Stimulated activated CD4-positive, alpha-beta T cell treated with anti-CD3 and anti-CD28 coated beads, Interleukin-12 subunit alpha, Interleukin-12 subunit beta, amount 100 ng/mL, for 4 hours (primary cell): ENCODE data around the gene VPS54.
"Not testable (repeated sequence)": the region's sequence is repeated elsewhere in the genome, so short reads cannot be mapped to it uniquely, and the experiment has no call there.

Experiments used
- DNase-seq: peaks from one replicate; pipeline ENCODE4 v3.0.0-alpha.2; 2020

Gene VPS54

DNA sequence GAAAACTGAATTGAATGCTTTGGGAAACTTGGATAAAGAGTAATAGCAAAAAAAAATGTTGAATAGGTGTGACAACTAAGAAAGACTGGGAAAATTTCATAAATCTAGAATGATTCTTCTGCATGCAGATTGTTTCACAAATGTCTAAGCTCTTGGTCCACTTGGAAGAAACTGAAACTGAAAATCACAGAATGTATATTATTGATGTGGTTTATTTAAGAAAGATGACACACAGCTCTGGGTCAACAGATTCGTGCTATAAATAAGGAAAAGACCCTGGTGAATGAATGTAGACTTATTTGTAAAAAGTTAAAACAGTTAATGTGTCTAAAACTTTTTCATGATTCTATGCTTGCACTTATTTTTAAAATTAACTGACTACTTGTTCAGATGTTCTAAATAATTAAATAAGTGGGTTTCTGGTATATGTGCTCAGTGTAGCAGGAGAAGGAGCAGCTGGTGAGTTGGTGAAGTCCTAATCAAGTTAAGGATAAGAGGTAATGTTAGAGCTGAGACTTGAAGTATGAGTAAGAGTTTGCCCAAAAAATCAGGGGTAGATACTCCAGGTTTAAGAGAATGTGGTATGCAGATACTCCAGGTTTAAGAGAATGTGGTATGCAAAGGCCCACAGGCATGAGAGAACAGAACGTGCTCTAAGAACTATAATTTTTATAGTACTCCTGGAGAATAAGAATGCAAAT lies 153.1 kb downstream of the VPS54 start:
- DNase-seq = no peak

- no peak for DNase-seq
Observed at GRCh38 chr2:63865159-63865799, 153.9 kb downstream of the VPS54 start.

- DNase-seq = no peak
Observed at GRCh38 chr2:63863707-63864106, 155.5 kb downstream of the VPS54 start.

GRCh38 chr2:63862806-63863205 lies 156.4 kb downstream of the VPS54 start:
- no peak for DNase-seq

GRCh38 chr2:63861220-63861822 lies 157.9 kb downstream of the VPS54 start:
- DNase-seq = peak; percentile 34

DNA sequence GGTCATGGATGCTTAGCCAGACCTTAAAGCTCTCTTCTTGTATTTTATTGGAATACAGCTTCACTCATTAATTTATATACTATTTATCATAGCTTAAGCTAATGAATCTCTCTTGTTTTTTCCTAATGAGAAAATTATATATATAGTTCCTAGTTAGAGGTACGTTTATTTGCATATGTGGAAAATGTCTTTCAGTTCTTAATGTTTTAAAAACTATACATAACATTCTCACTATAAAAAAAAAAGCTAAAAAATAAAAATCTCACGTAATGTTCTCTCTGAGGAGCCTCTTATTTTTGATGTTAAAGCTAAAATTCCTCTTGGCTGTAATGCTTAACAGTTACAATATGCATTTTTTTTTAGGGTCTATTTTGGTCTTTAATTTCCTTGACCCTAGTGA lies 160.9 kb downstream of the VPS54 start:
- no peak for DNase-seq

DNA sequence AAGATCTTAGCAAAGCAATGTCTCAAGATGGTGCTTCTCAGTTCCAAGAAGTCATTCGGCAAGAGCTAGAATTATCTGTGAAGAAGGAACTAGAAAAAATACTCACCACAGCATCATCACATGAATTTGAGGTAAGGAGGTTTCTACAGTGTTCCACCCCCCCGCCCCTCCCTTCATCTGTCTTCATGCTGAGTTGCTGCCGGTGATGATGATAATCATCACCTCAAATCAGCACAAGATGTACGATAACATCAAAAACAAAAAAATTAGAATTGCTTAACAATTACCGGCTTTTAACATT lies 163.0 kb downstream of the VPS54 start:
- peak; percentile 17 for DNase-seq

- DNase-seq = no peak
Observed at GRCh38 chr2:63855418-63856302, 163.6 kb downstream of the VPS54 start.

- DNase-seq = no peak
Observed at GRCh38 chr2:63853527-63854310, 165.5 kb downstream of the VPS54 start.

- no peak for DNase-seq
Observed at GRCh38 chr2:63851691-63852311, 167.4 kb downstream of the VPS54 start.

DNA sequence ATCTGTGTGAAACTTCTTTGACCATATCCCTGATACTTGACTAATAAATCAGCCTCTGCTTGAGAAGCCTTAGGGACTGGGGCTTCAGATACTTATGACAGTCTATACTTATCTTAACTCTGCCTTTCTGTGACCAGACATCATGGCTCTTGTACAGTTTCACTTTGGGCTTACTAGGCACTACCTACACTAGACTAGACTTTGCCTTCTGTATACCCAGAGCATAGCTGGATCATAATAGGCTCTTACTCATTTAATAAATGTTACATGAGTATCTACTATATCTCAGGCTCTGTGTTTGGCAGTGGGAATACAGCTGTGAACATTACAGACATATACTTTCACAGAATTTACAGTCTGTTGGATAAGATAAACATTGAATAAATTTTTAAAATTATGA lies 168.6 kb downstream of the VPS54 start:
- DNase-seq = no peak

GRCh38 chr2:63850204-63850571 lies 169.0 kb downstream of the VPS54 start:
- DNase-seq = no peak

GRCh38 chr2:63849381-63850203 lies 169.6 kb downstream of the VPS54 start:
- DNase-seq = no peak

GRCh38 chr2:63847571-63847970 lies 171.7 kb downstream of the VPS54 start:
- not testable (repeated sequence) for DNase-seq

DNA sequence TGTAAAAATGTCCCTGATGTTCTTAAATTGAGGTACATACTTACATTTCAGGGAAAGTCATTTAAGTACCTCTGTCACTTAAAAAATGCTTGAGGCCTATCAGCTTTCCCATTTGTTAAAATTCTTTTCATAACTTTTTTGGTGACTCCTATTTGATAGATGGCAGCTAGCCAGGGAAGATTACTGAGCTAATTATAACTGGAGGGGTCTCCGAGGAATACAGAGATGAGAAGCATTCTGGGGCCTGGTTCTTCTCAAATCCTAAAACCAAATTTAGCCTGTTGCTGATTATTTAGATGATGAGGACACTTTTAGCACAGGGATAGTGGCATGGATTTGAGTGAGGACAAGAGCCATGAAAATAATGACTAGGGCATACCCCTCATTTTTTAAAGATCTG lies 172.7 kb downstream of the VPS54 start:
- no peak for DNase-seq

DNA sequence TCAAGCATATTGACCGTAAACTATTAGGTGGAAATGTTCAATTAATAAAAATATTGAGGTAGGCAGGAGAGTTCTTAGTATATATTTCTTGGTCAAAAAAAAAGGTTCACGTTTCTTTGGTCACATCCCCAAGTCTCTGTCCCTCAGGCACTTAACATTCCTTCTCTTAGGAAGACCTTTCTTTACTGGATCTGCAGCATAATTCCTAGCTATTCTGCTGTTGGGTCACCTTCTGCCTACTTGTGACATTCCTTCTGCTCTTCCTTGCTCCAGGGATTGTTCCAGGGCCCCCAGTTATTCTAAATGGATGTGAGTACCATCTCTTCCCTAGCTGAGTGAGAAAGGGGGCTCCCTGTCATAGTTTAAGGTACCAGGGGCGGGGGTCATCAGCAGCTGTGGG lies 173.4 kb downstream of the VPS54 start:
- no peak for DNase-seq

GRCh38 chr2:63844616-63845015 lies 174.6 kb downstream of the VPS54 start:
- no peak for DNase-seq

GRCh38 chr2:63843791-63844190 lies 175.4 kb downstream of the VPS54 start:
- no peak for DNase-seq

DNA sequence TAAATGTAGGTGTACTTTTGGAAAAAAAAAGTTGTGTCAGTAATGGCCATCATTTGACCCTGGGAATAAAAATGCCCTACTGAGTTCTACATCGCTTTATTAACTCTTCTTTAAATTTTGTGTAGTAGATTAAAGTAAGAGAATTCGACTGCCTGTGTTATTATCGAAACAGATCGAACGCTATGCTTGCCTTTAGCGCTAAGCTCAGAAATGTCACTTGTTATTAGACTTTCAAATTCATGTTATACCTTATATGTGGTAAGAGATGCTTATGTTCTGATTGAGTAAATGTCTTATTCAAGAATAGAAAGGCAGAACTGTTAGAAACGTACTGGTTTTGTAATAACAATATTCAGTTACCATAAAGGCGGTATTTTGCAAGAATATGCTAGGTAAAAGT lies 176.1 kb downstream of the VPS54 start:
- DNase-seq = no peak

GRCh38 chr2:63842149-63843061 lies 176.8 kb downstream of the VPS54 start:
- no peak for DNase-seq
